ENCODE data around the gene APPL1.

Gene APPL1, protein sequence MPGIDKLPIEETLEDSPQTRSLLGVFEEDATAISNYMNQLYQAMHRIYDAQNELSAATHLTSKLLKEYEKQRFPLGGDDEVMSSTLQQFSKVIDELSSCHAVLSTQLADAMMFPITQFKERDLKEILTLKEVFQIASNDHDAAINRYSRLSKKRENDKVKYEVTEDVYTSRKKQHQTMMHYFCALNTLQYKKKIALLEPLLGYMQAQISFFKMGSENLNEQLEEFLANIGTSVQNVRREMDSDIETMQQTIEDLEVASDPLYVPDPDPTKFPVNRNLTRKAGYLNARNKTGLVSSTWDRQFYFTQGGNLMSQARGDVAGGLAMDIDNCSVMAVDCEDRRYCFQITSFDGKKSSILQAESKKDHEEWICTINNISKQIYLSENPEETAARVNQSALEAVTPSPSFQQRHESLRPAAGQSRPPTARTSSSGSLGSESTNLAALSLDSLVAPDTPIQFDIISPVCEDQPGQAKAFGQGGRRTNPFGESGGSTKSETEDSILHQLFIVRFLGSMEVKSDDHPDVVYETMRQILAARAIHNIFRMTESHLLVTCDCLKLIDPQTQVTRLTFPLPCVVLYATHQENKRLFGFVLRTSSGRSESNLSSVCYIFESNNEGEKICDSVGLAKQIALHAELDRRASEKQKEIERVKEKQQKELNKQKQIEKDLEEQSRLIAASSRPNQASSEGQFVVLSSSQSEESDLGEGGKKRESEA

DNA sequence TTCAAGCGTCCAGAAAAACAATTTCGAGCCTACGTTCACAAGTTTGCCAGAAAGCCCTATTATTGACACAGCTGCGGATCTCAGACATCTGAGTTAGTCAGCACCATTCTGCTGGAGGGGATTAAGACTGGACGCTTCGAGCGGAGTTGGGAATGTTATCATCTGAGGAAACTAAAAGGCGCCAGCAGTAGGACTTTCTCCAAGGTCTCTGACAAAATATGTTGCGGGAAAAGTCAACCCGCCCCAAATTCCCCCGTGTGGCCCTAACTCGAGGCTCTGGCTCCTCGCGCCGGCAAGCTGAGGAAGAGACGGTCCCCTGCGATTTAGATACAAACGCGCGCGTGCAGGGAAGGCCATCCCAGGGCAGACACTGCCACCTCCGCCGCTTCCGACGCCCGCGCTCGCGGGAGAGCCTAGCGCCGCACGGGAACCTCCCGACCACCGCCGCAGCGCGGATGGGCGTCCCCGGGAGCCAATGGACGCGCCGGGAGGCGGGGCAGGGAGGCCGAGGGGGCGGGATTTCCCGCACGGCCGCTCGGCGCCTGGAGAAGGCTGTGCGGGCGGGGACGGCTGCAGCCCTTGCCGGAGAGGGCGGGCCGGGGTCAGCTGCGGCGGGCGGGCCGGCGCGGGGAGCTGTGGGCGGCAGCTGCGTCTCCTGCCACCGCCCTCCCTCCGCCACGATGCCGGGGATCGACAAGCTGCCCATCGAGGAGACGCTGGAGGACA is at the start of gene APPL1:
Gene APPL1, plus strand, starts transcription at position 526 of the 726 bp plus-strand sequence. Its CDS starts 155 bp downstream, at position 681.
- peak; percentile 95 for DNase-seq

DNA sequence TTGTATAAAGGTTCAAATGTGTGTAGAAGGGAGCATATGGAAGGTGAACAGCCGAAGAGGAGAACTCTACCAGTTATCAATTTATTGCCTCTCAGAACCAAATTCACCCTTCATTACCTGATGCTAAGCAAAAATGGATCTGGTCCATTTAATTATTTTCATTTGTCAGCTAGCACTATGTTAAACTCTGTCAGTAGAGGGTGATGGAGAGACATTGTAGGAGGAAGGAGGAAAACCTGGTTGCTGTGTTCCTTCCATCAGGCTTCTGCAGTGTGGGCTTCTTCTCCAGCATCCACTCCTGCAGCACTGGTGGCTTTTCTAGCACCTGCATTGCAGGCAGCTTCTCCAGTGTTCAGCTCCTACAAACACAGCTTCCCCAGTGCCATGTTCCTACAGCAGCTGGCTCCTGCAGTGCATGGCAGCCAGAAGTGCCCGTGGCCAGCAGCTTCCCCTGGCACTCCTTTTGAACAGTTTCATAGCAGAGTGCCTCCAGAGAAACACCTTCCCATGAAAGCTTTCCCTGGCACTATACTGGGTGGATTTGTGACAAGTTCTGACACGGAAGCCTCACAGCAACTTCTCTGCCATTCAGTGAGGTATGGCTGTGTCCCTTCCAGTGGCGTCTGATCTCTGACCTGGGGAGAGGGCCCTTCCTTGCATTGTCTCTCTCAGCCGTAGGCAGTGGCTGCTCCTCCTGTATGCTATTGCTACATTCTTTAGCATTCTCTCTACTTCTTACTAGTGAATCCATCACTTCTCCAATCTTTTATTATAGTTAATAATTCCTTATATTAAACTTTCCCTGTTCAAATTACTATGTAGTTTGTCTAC is 47.7 kb upstream of the APPL1 start:
- DNase-seq = peak; percentile 66

DNA sequence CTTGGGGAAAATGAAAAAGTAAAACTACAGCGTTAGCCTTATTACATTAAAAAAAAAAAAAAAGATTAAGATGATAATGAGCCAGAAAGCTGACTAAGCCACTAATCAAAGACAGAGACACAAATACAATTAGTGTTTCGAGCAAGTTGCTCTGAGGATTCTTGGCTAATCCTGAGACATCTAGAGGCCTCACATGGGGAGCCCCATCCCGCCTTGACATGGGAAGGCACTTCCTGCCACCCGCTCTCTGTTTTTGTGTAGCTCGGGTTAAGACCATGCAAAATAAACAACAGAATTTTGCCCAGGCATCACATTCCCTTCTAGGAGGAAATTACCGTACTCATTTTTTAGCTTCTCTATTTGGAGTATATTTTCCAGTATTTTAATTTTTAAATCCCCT is 43.0 kb upstream of the APPL1 start:
- no peak for DNase-seq

DNA sequence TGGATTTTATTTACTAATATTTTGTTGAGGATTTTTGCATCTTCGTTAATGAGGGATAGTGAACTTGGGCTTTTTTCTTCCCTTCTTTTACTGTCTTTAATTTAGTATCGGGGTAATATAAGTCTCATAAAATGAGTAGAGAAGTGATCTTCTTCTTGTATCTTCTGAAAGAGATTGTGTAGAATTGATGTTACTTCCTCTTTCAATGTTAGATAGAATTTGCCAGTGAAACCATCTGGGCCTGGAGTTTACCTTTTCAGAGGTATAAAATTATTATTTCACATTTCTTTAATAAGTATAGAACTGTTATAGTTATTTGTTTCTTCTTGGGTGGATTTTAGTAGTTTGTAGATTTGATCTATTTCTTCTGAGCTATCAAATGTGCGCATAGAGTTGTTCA is 35.5 kb upstream of the APPL1 start:
- DNase-seq = no peak

DNA sequence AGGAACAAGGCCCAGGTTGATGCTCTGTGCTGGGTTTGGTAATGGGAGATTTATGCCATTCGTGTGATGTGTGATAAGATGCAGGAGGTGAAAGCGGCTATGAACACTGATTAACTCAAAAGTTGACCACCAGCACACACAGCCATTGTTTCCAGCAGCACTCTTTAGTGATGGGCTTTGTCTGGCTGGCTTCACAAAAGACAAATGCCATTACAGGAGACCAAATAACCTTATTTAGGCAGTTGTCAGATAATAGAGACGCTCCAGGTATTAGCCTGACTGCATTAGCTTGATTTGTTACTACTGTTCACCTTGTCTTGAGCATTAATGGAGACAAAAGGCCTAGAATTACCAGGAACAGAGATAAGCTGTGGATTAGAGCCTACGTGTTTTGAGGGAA is 32.9 kb upstream of the APPL1 start:
- no peak for DNase-seq

DNA sequence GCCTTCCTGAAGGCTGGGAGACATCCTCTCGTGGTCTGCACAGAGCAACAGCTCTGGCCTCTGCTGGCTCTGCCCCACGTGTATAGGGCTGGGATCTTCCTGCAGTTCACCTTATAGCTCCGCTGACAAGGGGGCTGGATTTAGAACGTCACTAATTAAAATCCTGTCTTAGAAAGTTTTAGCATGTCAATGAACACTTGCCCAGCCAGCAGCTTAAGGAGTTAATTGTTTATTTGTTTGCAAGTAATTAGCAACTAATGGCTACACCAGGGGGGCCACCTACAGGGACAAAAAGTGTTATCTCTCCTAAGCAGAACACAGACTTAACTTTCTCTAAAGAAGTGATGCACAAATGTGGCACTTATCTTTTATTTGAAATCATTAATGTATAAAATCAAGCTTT is 27.6 kb upstream of the APPL1 start, which contains the start of gene HESX1:
Gene HESX1, minus strand, starts transcription at position 84 of the 403 bp plus-strand sequence. Its CDS starts 60 bp downstream, at position 24.
- DNase-seq = peak; percentile 22

DNA sequence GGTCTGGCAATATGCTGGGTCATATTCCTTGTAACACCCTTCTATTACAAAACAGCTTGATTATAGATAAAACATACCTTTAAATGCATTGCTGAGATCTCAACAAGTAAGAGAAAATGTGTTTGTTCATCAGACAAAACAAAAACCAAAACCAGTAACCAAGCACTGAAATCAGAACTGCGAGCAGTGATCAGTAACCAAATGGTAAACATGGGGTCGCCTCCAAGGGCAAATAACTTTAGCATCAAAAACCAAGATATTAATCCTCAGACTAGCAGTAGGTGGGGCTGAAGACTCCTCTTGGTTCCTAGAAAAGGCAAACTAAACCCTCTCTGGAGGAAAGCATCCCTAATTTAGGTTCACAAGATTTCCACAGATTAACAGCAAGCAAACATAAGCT is 21.1 kb upstream of the APPL1 start:
- no peak for DNase-seq

DNA sequence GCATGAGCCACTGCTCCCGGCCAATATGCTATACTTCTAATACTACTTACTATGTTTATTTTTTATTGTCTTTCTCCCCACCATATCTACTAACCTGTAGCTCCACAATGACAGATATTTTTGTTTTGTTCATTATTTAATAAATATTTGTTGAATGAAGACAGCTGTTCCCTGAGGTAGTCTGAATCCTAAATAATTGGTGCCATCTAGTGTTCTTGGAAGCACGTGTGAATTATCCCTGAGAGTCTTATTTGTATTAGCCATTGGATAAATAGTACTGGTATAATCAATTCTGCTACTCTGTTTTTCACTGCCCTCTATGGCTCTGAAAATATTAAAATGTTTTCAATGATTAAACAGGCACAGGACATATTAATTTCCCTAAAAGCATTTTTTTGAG is 5.6 kb upstream of the APPL1 start:
- no peak for DNase-seq

DNA sequence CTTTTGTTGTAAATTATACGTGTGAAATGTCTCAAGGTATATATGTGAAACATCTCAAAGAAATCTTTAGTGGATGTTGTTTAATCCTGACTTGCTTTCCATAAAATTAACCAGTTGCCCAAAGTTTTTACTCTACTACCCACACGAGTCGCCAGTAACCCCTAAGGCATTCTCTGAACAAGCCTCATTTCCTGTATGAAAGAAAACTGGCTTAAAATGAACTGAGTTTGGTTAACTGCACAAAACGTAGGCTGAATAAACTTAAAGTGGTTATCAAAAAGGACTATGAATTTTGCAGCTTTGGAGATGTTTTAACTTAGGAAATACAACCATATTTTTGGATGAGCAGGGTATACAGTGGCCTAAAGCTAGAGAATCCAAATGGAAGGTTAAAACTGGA is 2.7 kb upstream of the APPL1 start:
- DNase-seq = no peak

DNA sequence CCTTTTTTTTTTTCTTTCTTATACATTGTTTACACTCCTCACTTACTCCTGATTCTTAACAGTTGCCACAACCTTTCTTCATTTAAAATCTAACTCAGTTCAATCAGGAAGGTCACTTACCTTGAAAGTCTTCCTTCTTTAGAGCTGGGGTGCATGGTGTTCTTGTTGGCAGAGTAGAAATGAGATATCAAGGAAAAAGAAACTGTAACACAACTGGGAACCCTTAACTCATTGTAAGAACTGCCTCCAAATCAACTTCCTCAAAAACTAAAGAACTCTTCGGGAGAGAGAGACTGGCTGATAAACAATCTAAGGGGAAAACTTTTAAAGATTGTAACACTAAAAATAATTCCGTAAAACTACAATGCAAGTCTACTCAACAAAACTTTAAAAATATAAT is 1.4 kb upstream of the APPL1 start:
- DNase-seq = peak; percentile 42

DNA sequence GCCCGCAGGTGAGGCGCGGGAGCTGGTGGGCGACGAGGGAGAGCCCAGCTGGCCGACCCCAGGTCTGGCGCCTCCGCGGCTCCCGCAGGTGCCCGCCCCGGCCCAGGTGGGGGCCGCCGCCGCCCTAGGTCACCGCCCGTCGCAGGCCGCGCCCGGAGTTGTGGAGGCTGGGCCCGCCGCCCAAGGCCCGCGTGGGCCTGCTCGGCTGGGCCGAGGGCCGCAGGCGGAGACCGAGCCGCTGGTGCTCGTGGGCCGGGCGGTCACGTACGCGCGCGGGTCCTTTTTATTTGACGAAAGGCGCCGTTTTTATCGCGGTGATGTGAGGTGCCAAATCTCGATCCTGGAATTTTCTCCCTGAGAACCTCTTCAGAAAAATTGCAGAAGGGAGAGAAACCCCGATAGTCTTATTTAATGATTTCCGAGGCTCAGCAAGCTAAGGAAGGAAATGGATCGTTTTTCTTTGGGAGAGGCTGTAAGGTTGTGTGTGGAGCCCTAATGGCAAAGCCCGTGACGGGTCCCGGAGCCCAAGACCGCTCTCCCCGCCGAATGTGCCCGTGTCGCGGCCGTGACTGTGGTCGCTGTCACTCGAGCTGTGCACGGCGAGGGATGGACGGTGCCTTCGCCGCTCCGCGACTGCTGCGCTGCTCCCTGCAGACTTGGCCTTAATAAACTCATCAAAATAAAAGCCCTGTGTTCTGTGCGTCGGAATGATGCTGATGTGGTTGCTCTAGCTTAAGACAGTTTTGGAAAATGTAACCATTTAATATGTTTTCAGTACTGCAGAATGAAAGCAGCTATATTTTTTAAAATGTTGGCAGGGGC is 612 bp downstream of the APPL1 start:
- peak; percentile 74 for DNase-seq

DNA sequence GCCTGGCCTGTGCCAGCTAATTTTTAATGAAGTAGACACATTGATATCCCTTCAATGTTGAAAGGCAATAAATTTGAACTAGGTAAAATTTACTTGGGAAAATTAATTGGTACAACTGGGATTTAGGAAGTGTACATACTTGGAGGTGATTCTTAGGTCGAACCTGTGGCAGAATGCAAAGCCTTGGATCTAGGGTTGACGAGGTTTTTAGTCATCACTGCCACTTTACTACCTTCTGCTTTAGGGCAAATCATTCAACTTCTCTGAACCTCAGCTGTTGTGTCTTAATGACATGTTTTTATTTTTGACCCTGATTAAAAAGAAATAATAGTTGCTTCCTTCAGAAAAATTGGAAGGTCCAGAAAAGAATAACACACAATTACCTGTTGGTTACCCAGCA is 2.5 kb downstream of the APPL1 start:
- no peak for DNase-seq

DNA sequence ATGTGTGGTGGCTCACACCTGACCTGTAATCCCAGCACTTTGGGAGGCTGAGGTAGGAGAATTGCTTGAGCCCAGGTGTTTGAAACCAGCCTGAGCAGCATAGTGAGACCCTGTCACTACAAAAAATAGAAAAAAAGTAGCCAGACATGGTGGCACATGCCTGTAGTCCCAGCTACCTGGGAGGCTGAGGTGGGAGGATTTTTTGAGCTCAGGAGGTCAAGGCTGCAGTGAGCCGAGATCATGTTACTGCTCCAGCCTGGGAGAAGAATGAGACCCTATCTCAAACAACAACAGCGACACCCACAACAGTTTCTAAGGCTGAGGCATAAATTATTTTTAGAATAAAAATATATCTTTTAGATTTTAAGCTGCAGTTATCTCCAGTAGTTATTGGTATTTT is 6.3 kb downstream of the APPL1 start:
- no peak for DNase-seq

DNA sequence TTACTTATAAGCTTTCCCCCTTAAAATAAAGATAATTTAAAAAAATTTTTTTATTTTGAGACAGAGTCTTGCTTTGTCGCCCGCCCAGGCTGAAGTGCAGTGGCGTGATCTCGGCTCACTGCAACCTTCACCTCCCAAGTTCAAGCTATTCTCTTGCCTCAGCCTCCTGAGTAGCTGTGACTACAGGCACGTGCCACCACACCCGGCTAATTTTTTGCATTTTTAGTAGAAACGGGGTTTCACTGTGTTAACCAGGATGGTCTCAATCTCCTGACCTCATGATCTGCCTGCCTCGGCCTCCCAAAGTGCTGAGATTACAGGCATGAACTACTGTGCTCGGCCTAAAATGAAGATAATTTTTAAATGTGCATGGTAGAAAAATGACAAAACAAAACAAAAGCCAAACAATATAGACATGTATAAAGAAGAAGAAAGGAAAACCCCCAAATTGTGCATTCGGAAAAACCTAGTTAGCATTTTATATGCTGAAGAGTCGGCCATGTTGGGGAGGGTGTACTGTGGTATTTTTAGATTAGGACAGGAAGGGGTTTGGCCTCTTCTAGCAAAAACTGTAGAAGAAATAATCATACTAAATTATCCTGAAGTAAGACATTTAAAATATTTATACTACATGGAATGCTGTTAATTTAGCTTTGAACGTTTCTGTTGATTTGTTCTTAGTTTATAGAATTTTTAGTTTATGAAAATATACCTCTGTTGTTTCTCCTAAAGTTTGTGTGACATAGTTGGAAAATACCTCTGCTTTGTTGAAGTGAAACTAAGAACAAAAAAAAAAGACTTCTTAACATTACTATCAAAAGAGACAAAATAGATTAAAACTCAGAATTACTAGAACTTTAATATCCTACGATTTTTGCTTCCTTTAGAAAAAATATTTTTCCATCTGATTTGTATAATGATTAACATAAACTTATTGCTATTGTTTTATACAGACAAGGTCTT is 7.4 kb downstream of the APPL1 start:
- DNase-seq = peak; percentile 31

DNA sequence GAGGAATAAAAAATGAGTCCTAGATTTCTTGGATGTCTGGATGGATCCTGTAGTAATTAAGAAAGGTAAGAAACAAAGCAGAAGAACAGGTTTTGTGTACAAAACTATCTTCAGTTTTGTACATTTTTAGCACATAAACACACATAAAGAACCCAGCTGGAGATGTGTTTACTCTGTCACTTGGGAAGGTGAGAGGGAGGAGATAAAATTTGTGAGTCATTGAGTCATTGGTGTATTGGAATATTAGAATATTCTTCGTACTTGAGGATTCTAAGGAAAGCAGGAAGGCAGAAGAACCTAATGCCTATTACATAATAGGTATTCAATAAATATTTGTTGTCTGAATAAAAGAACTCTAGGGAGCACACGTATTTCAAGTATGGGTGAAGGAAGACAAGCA is 17.4 kb downstream of the APPL1 start:
- no peak for DNase-seq

DNA sequence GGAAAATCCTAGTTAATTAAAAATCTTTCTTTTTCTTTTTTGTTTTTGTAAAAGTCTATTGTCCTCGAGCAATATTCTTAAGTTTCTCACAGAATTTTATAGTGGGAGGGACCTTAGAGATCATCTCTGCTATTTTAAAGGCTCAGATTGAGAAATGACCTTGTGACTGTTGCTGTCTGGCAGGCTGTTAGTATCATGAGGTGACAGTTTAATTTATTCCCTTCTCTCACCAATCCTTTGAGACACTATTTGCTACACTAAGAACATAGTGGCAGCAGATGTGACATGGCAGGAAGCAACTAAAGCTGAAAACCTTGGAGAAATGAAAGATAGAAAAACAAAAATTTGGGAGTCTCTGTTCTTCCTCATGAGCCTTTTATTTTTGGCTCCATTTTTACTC is 24.9 kb downstream of the APPL1 start:
- no peak for DNase-seq

DNA sequence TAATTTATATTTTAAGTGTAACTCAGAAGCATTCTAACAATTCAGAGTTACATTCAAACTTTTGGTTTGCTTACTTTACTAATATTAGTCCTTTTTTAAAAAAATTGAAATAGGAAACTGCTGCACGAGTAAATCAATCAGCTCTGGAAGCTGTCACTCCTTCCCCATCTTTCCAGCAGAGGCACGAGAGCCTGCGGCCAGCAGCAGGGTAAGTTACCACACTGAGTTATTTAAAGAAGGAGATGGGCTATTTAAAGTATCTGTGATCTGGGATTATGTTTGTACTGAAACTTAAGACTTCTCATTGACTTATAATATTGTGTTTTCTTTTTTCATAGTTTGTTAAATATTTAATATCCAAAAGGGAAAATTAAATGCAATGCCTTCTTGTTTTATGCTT is 29.3 kb downstream of the APPL1 start:
- DNase-seq = no peak

DNA sequence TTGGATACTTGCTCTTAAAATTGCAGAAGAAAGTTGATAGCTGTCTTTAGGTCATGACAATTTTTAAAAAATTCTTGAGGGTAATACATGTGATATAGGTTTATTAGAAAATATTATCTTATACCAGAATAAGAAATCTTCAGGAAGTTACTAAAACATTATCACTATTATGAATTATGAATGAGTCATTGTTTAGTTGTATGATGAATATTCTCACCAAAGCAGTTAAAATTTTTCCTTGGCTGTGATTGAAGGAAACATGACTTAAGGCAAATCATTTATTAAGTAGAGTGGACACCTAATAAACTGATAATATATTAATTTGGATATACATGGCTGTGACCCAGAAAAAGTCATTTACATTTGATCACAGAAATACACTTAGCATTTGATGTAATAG is 30.1 kb downstream of the APPL1 start:
- DNase-seq = no peak

DNA sequence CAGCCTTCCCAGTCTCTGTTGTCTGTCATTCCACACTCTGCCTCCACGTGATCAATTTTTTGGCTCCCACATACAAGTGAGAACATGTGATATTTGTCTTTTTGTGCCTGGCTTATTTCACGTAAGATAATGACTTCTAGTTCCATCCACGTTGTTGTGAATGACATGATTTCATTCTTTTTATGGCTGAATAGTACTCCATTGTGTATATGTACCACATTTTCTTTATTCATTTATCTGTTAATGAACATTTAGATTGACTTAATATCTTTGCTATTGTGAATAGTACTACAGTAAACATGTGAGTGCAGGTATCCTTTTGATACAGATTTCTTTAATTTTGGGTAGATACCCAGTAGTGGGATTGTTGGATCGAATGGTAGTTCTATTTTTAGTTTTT is 33.6 kb downstream of the APPL1 start:
- DNase-seq = no peak

DNA sequence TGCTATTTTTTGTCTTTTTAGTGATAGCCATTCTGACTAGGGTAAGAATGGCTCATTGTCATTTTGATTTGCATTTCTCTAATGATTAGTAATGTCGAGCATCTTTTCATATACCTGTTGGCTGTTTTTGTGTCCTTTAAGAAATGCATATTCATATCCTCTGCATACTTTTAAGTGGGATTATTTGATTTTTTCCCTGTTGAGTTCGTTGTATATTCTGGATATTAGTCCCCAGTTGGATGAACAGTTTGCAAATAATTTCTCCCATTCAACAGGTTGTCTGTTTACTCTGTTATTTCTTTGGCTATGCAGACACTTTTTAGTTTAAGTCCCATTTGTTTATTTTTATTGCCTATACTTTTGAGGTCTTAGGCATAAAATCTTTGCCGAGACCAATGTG is 34.4 kb downstream of the APPL1 start:
- no peak for DNase-seq

DNA sequence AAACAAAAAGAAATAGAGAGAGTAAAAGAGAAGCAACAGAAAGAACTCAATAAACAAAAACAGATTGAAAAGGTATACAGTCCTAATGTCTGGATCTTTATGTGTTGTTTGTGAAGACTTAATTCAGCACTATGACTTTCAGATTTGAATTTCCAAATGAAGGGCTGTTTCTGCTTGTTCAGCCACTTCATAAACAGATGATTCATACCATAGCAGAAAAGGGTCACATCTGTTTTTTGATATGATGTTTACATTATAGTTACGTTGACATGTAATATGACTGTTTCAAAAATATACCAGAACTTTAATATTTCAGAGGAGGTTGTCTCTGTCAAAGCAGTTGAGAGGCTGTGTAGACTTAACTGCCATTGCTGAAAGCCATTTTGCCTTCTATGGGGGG is 40.9 kb downstream of the APPL1 start:
- DNase-seq = no peak
